IPS-20b (cell line): ENCODE results near the gene PRXL2A.

Experiments
- H3K27ac ChIP-seq: one replicate; pipeline ENCODE4 v1.5.1; 2013; ENCODE audit warnings: low read length
- H3K27me3 ChIP-seq: 2 replicates; pipeline ENCODE4 v1.6.1; 2013; ENCODE audit warnings: mild to moderate bottlenecking, low read length, inconsistent platforms; ENCODE audit not compliant: insufficient read depth
- H3K36me3 ChIP-seq: 2 replicates; pipeline ENCODE4 v1.6.1; 2013; ENCODE audit warnings: low read depth, mild to moderate bottlenecking, inconsistent platforms, low read length, moderate library complexity; ENCODE audit not compliant: insufficient read depth
- H3K4me1 ChIP-seq: 2 replicates; pipeline ENCODE4 v1.6.1; 2013; ENCODE audit warnings: mild to moderate bottlenecking, control low read depth, inconsistent platforms, low read length, moderate library complexity; ENCODE audit not compliant: insufficient read depth
- H3K4me3 ChIP-seq: 2 replicates; pipeline ENCODE4 v1.5.1; 2013; ENCODE audit warnings: mild to moderate bottlenecking, low read length, inconsistent platforms
- H3K9ac ChIP-seq: 2 replicates; pipeline ENCODE4 v1.6.1; 2013; ENCODE audit warnings: low read depth, mild to moderate bottlenecking, inconsistent platforms, low read length, moderate library complexity
- H3K9me3 ChIP-seq: 2 replicates; pipeline ENCODE4 v1.6.1; 2013; ENCODE audit warnings: mild to moderate bottlenecking, low read depth, low read length, inconsistent platforms; ENCODE audit not compliant: insufficient read depth

The PRXL2A gene

DNA sequence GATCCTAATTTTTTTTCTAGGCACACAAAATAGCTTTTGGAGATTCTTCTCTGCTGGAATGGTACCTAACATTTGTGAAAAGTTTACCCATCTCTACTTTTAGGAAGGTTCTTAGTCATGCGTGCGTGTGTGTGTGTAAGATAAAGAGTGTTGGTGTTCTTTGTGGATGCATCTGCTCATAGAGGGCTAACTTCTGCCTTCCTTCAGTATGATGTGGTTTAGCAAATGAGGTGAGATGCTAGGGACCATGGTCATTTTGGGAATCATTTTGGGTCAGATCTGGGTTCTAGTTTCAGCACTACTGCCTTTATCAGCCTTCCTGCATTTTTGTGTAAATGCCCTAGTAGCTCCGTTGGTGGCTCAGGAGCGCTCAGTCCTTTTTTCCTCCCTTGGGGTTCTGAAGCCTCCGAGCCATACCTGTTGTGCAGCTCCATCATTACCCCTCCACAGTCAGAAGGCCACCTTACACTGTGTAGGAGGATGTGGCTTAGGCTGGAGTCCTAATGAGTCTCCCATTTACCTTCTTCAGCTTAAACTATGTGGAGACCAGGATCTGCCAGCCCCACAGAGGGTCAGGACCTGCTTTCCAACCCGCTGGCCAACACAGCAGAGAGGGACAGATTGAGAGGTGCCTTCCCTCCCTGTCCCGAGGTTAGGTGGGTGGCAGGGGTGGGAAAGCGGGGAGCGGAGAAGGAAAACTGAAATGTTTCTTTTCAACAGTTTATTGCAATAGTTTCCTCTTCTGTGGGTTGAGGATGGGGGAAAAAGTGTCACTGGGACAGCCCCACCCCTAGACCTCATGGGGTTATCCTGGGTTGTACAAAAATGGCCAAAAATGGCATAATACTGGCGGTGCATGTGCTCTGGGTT, 77.0 kb downstream of the PRXL2A start:
- Histone ChIP-seq H3K4me3 (no peak overlapping the region), H3K27ac (no peak overlapping the region), H3K9ac (no peak overlapping the region), H3K4me1 (peaks cover 8% of the 10 kb centered on the region; the same call in 1 of the 2 replicates), H3K9me3 (no peaks in the 10 kb centered on the region), H3K36me3 (peaks cover 12% of the 10 kb centered on the region), H3K27me3 (no peaks in the 10 kb centered on the region)

DNA sequence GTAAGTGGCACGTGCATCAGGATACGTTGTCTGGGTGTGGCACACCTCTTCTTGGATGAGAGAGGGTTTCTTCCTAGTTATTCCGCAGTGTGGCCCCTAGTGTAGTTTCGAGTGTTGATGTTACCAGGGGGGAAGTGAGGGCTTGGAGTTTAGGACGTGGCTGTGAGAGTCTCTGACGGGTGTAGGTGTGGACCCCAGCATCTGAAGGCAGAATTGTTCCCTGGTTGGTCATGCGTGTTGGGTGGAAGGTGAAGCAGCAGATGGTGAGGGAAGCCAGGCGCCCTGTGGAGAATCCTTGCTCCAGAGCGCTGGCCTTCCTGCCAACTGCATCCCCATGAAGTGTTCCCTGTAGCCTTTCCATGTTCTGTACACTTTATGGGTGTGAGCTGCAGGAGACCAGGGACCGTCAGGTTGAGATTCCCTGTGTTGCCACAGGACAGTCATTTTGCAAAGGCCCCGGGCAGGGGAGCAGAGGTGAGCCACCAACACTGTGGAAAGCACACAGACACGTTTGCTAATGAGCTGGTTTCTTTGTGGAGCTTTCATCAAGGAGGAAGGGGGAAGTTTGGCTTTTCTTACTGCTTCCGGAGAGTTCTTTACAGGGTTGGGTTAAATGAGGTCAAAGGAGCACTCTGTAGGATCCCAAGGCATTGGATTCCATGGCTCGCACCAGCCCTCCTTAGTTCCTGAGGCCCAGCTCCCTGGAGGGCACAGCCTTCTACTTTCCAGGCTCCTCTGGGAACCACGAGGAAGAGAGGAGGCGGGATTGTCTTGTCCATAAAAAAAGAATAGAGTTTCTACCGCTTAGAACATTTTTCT, 77.8 kb downstream of the PRXL2A start:
- Histone ChIP-seq H3K4me1 (peaks cover 8% of the 10 kb centered on the region; the same call in 1 of the 2 replicates), H3K9ac (no peak overlapping the region), H3K27me3 (no peaks in the 10 kb centered on the region), H3K36me3 (peaks cover 20% of the 10 kb centered on the region), H3K9me3 (no peaks in the 10 kb centered on the region), H3K27ac (no peak overlapping the region), H3K4me3 (no peak overlapping the region)
